ENCODE data around the gene CWF19L1.

DNA sequence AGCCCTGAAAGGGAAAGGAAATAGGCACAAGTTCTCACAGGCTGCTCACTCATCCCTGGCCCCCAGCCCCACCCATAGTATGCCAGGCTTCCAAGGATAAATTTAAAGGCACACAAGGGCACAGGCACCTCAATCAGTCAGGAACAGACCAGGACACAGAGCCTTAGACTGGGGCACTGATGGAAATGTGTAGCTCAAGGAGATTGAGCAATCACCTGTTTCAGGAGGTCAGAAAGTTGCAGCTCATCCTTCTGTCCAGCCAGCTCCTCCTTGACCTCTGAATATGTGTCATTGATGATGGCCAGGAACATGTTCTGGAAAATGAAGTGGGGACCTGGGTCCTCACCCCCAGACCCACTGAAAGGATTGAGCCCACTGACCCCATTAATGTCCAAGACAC, 25.6 kb upstream of the CWF19L1 start:
- TF ChIP-seq POLR2A (IDR thresholded peaks at IDR 0.05) (no peak), POLR2AphosphoS5 (IDR thresholded peaks at IDR 0.05) (no peak)
- TF ChIP-seq, protein P1, sequence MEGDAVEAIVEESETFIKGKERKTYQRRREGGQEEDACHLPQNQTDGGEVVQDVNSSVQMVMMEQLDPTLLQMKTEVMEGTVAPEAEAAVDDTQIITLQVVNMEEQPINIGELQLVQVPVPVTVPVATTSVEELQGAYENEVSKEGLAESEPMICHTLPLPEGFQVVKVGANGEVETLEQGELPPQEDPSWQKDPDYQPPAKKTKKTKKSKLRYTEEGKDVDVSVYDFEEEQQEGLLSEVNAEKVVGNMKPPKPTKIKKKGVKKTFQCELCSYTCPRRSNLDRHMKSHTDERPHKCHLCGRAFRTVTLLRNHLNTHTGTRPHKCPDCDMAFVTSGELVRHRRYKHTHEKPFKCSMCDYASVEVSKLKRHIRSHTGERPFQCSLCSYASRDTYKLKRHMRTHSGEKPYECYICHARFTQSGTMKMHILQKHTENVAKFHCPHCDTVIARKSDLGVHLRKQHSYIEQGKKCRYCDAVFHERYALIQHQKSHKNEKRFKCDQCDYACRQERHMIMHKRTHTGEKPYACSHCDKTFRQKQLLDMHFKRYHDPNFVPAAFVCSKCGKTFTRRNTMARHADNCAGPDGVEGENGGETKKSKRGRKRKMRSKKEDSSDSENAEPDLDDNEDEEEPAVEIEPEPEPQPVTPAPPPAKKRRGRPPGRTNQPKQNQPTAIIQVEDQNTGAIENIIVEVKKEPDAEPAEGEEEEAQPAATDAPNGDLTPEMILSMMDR (IDR thresholded peaks at IDR 0.05), result no peak
